NK-92 (cell line): ENCODE measurements around the gene HSD17B2.
"Not testable (repeated sequence)": the region's sequence is repeated elsewhere in the genome, so short reads cannot be mapped to it uniquely, and the experiment has no call there.

Source experiments
- DNase-seq: peaks from one replicate; lab custom pipeline; 2025; ENCODE audit not compliant: unreplicated experiment; lab: John Stamatoyannopoulos, UW

Gene HSD17B2

GRCh38 chr16:82034981-82035612 lies at the start of gene HSD17B2:
Gene HSD17B2 (plus strand): TSS chr16:82035253. CDS start chr16:82035425, 172 bp downstream.
- no peak for DNase-seq

GRCh38 chr16:81987121-81987520 lies 47.9 kb upstream of the HSD17B2 start:
- no peak for DNase-seq

- DNase-seq: no peak
Measured at GRCh38 chr16:81987706-81988105, 47.3 kb upstream of the HSD17B2 start.

GRCh38 chr16:81992859-81993258 lies 42.2 kb upstream of the HSD17B2 start:
- no peak for DNase-seq

GRCh38 chr16:81994485-81994884 lies 40.6 kb upstream of the HSD17B2 start:
- DNase-seq: no peak

GRCh38 chr16:81995651-81996050 lies 39.4 kb upstream of the HSD17B2 start:
- DNase-seq: no peak

GRCh38 chr16:81996664-81997509 lies 38.2 kb upstream of the HSD17B2 start:
- no peak for DNase-seq

GRCh38 chr16:81997738-81998137 lies 37.3 kb upstream of the HSD17B2 start:
- no peak for DNase-seq

GRCh38 chr16:82002831-82003230 lies 32.2 kb upstream of the HSD17B2 start:
- DNase-seq: no peak

GRCh38 chr16:82004601-82005000 lies 30.5 kb upstream of the HSD17B2 start:
- no peak for DNase-seq

- no peak for DNase-seq
Measured at GRCh38 chr16:82005027-82005830, 29.8 kb upstream of the HSD17B2 start.

GRCh38 chr16:82006036-82006435 lies 29.0 kb upstream of the HSD17B2 start:
- no peak for DNase-seq

GRCh38 chr16:82007189-82007588 lies 27.9 kb upstream of the HSD17B2 start:
- no peak for DNase-seq

- DNase-seq: no peak
Measured at GRCh38 chr16:82008957-82009592, 26.0 kb upstream of the HSD17B2 start.

- DNase-seq: not testable (repeated sequence)
Measured at GRCh38 chr16:82009789-82010188, 25.3 kb upstream of the HSD17B2 start.

GRCh38 chr16:82010649-82011048 lies 24.4 kb upstream of the HSD17B2 start:
- no peak for DNase-seq

- DNase-seq: no peak
Measured at GRCh38 chr16:82011199-82011641, 23.8 kb upstream of the HSD17B2 start, which contains the start of gene SDR42E1. Gene SDR42E1 (minus strand): TSS chr16:82011470. CDS start chr16:82000858, 10,612 bp downstream.

GRCh38 chr16:82013139-82013538 lies 21.9 kb upstream of the HSD17B2 start:
- DNase-seq: no peak

GRCh38 chr16:82016263-82016662 lies 18.8 kb upstream of the HSD17B2 start:
- DNase-seq: no peak

GRCh38 chr16:82016964-82017363 lies 18.1 kb upstream of the HSD17B2 start:
- DNase-seq: no peak
